ENCODE data around the gene NOL7. TPM values are rescaled to one million over a fixed set of nuclear protein-coding genes. Genes with fewer than 3 reads are reported as not detected.

Gene NOL7
- total and polyA plus RNA-seq, 2 experiments from 2014 or later = 97.2 to 251 TPM

GRCh38 chr6:13611715-13612114 is 3.4 kb upstream of the NOL7 start:
- no peaks in the 10 kb centered on the region for H3K9me2 ChIP-seq (ENCODE audit: insufficient read depth)
- TF ChIP-seq ZNF114 (CRISPR knock-in tag; IDR thresholded peaks at IDR 0.05) = no peak
- TF ChIP-seq JUNB (IDR thresholded peaks at IDR 0.05; ENCODE audit: unreplicated experiment) = no peak
- TF ChIP-seq CREB1 (CRISPR knock-in tag; IDR thresholded peaks at IDR 0.05; ENCODE audit: low read depth) = no peak
- TF ChIP-seq, protein P1, sequence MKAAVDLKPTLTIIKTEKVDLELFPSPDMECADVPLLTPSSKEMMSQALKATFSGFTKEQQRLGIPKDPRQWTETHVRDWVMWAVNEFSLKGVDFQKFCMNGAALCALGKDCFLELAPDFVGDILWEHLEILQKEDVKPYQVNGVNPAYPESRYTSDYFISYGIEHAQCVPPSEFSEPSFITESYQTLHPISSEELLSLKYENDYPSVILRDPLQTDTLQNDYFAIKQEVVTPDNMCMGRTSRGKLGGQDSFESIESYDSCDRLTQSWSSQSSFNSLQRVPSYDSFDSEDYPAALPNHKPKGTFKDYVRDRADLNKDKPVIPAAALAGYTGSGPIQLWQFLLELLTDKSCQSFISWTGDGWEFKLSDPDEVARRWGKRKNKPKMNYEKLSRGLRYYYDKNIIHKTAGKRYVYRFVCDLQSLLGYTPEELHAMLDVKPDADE (IDR thresholded peaks at IDR 0.05) = no peak
- no peak for TF ChIP-seq ZNF331 (CRISPR knock-in tag; IDR thresholded peaks at IDR 0.05; ENCODE audit: low read depth)
- TF ChIP-seq NANOG (IDR thresholded peaks at IDR 0.05; ENCODE audit: borderline replicate concordance) = no peak
- no peak for TF ChIP-seq POLR2AphosphoS5 (IDR thresholded peaks at IDR 0.05; ENCODE audit: low read depth)
- no peak for TF ChIP-seq ZNF462 (CRISPR knock-in tag; IDR thresholded peaks at IDR 0.05)
- no peak for TF ChIP-seq CTCF (conservative IDR thresholded peaks at IDR 0.05; ENCODE audit: low read depth in 2 of 2)
- no peak for TF ChIP-seq EZH2 (IDR thresholded peaks at IDR 0.05; ENCODE audit: low read depth, unreplicated experiment)
- TF ChIP-seq, protein P2, sequence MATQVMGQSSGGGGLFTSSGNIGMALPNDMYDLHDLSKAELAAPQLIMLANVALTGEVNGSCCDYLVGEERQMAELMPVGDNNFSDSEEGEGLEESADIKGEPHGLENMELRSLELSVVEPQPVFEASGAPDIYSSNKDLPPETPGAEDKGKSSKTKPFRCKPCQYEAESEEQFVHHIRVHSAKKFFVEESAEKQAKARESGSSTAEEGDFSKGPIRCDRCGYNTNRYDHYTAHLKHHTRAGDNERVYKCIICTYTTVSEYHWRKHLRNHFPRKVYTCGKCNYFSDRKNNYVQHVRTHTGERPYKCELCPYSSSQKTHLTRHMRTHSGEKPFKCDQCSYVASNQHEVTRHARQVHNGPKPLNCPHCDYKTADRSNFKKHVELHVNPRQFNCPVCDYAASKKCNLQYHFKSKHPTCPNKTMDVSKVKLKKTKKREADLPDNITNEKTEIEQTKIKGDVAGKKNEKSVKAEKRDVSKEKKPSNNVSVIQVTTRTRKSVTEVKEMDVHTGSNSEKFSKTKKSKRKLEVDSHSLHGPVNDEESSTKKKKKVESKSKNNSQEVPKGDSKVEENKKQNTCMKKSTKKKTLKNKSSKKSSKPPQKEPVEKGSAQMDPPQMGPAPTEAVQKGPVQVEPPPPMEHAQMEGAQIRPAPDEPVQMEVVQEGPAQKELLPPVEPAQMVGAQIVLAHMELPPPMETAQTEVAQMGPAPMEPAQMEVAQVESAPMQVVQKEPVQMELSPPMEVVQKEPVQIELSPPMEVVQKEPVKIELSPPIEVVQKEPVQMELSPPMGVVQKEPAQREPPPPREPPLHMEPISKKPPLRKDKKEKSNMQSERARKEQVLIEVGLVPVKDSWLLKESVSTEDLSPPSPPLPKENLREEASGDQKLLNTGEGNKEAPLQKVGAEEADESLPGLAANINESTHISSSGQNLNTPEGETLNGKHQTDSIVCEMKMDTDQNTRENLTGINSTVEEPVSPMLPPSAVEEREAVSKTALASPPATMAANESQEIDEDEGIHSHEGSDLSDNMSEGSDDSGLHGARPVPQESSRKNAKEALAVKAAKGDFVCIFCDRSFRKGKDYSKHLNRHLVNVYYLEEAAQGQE (IDR thresholded peaks at IDR 0.05; ENCODE audit: unreplicated experiment) = no peak
- TF ChIP-seq EZH2phosphoT487 (IDR thresholded peaks at IDR 0.05; ENCODE audit: unreplicated experiment) = no peak
- no peak for TF ChIP-seq STAT1 (IDR thresholded peaks at IDR 0.05; ENCODE audit: unreplicated experiment)
- Mint-ChIP-seq H3K9me3 (peaks cover 3% of the 10 kb centered on the region; the same call in 2 of the 3 replicates), H3K27ac (no peak overlapping the region), H3K4me1 (peaks cover 15% of the 10 kb centered on the region), H3K4me3 (no peak overlapping the region), H3K36me3 (ENCODE audit: low read depth) (peaks cover 25% of the 10 kb centered on the region), H3K27me3 (ENCODE audit: insufficient read depth, low read depth, poor library complexity) (peaks cover 10% of the 10 kb centered on the region)
- H3K27ac ChIP-seq (ENCODE audit: low read depth) = no peak overlapping the region
- peaks cover 20% of the 10 kb centered on the region for H3K79me2 ChIP-seq (replicated peaks; ENCODE audit: insufficient read depth)
- H3K4me1 ChIP-seq (ENCODE audit: insufficient read depth) = peaks cover 13% of the 10 kb centered on the region
- H4K20me1 ChIP-seq (replicated peaks; ENCODE audit: insufficient read depth) = peaks cover 9% of the 10 kb centered on the region
- no peak for DNase-seq (ENCODE audit: low spot score)
- no peak overlapping the region for H3K4me2 ChIP-seq
- H3K4me3 ChIP-seq = no peak overlapping the region
- no peaks in the 10 kb centered on the region; the same call in 1 of the 2 replicates for H3F3A ChIP-seq (replicated peaks; ENCODE audit: low read depth)
- H3K36me3 ChIP-seq (ENCODE audit: insufficient read depth) = no peaks in the 10 kb centered on the region
- no peak overlapping the region for H2AFZ ChIP-seq
- H3K27me3 ChIP-seq (ENCODE audit: insufficient read depth) = no peaks in the 10 kb centered on the region
- no peak for ATAC-seq
